T-cell (primary cell): ENCODE data around the gene UROC1. TPM values are rescaled to one million over a fixed set of nuclear protein-coding genes. Genes with fewer than 3 reads are reported as not detected.

ENCODE experiments used
- ATAC-seq, 4 experiments: fragments of 200-7000 bp in 3 of 4; fragments of 150-1000 bp in 1 of 4; cut with Tn5 transposase; replicated peaks in 1 of 4; 1 replicate in 3 of 4; 2 replicates in 1 of 4; pipeline ENCODE4 v1.10.0; 2021; ENCODE audit warnings: moderate library complexity in 3 of 4, mild to moderate bottlenecking in 2 of 4, moderate number of reproducible peaks in 1 of 4
- CTCF ChIA-PET, 2 donors: fragments of 300-600 bp; sonication (Branson Sonifier 250); formaldehyde crosslinking; loops; one replicate each; lab custom pipeline; 2022; ENCODE audit warnings: antibody characterized with exemption in 2 of 2; lab: Charles Lee
- POLR2A ChIA-PET, 2 donors: fragments of 300-600 bp; sonication (Branson Sonifier 250); formaldehyde crosslinking; loops; one replicate each; lab custom pipeline; 2022; ENCODE audit warnings: antibody characterized with exemption in 2 of 2; lab: Charles Lee
- DNase-seq, 35 experiments: peaks; one replicate each; pipeline versions ENCODE4 v3.0.0 to v3.0.0-alpha.2; 2013 to 2023
- H3K27ac ChIP-seq: one replicate; pipeline ENCODE4 v1.5.1; 2013; ENCODE audit warnings: low read length
- H3K27me3 ChIP-seq, 2 experiments: replicated peaks in 1 of 2; 1 replicate in 1 of 2; 2 replicates in 1 of 2; pipeline versions ENCODE4 v1.6.1 to v1.7.0; 2013; ENCODE audit warnings: low read length in 1 of 2, mixed read lengths in 1 of 2; ENCODE audit not compliant: control insufficient read depth in 2 of 2, insufficient read depth in 2 of 2; ENCODE audit errors: extremely low read depth in 1 of 2
- H3K36me3 ChIP-seq, 2 donors: 1 replicate in 1 of 2; 2 replicates in 1 of 2; pipeline versions ENCODE4 v1.6.1 to v1.7.0; 2013; ENCODE audit warnings: low read length in 1 of 2; ENCODE audit not compliant: control insufficient read depth in 2 of 2, insufficient read depth in 1 of 2; ENCODE audit errors: extremely low read depth in 1 of 2
- H3K4me1 ChIP-seq, 2 experiments: 1 replicate in 1 of 2; 2 replicates in 1 of 2; pipeline versions ENCODE4 v1.6.1 to v1.7.0; 2013; ENCODE audit warnings: low read length in 2 of 2, mixed read lengths in 1 of 2; ENCODE audit not compliant: insufficient read depth in 2 of 2, control insufficient read depth in 1 of 2; ENCODE audit errors: extremely low read depth in 1 of 2
- H3K4me3 ChIP-seq, 2 donors: 1 replicate in 1 of 2; 2 replicates in 1 of 2; pipeline versions ENCODE4 v1.5.1 to v1.7.0; 2013; ENCODE audit warnings: mild to moderate bottlenecking in 2 of 2, low read length in 1 of 2, moderate library complexity in 1 of 2; ENCODE audit not compliant: control insufficient read depth in 1 of 2; ENCODE audit errors: extremely low read depth in 1 of 2
- H3K9me3 ChIP-seq: 2 replicates; pipeline ENCODE4 v1.7.0; 2013
- H3K27ac Mint-ChIP-seq, 2 donors: one replicate each; pipeline ENCODE4 v1.8.0; 2020 to 2021; ENCODE audit warnings: mild to moderate bottlenecking in 2 of 2, mixed read lengths in 2 of 2
- H3K27me3 Mint-ChIP-seq, 2 donors: one replicate each; pipeline ENCODE4 v1.8.0; 2021 to 2022; ENCODE audit warnings: mixed read lengths in 2 of 2
- H3K36me3 Mint-ChIP-seq: one replicate; pipeline ENCODE4 v1.8.0; 2021; ENCODE audit warnings: mixed read lengths
- H3K4me1 Mint-ChIP-seq, 3 donors: one replicate each; pipeline ENCODE4 v1.8.0; 2020 to 2022; ENCODE audit warnings: mixed read lengths in 3 of 3, mild to moderate bottlenecking in 1 of 3
- H3K4me3 Mint-ChIP-seq, 3 donors: one replicate each; pipeline ENCODE4 v1.8.0; 2020 to 2022; ENCODE audit warnings: mild to moderate bottlenecking in 3 of 3, mixed read lengths in 3 of 3, moderate library complexity in 3 of 3
- H3K9me3 Mint-ChIP-seq, 3 donors: one replicate each; pipeline ENCODE4 v1.8.0; 2020 to 2022; ENCODE audit warnings: mixed read lengths in 3 of 3
- WGBS: methylation state at CpG from one replicate; pipeline ENCODE4 v1.1.5; 2013; ENCODE audit warnings: missing lambda C conversion rate; ENCODE audit not compliant: insufficient coverage; 5-methylcytosine and 5-hydroxymethylcytosine counted together
- total RNA-seq, 35 experiments: library from RNA in 6 of 35; stranded (reverse) in 6 of 35; fragments of 120-200 nt in 1 of 35; gene quantifications; one replicate each; pipeline versions ENCODE4 v1.2.1 to v1.2.4 and lab custom pipeline; 2013 to 2026

The UROC1 gene
- total RNA-seq, 5 donors from 2014 or later (not counting 1 experiment from before 2014, with no cell fraction given) = 0.09 TPM; not detected in 4

DNA sequence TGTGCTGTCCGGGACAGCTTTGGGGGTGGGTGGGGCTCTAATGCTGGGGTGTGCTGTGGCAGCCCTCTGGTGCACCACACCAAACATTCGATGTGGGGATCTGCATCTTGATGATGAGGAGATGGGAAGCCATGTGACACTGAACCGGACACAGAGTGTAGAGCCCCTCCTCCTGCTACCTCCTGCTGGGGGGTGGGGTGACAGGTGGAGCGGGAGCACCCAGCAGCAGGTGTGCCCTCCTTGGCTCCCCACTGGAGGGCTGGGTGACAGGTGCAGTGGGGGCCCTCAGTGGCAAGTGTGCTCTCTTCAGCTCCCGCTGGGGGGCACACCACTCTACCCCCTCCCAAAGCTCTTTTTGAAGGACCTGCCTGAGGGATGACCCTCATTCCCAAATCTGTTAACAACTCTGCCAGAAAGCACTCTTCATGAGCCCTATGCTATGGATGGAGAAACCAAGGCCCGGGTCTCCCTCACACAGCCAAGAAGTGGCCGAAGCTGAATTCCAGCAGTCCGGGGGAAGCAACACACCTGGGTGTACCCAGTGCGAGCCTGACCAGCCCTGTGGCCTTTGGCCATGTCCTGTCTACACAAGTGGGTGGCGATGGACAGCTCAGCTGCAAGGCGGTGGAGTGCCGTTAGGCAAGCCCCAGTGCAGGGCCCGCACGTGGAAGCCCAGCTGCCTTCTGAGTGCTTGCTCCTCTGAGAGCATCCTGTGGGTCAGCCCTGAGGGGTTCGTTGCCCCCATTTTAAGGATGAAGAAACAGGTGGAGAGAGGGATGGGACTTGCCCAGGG is 609 bp upstream of the UROC1 start:
- ATAC-seq (no peak), DNase-seq (no peak)
- H3K27ac ChIP-seq = no peak overlapping the region
- 85% methylated on average over 9 of the region's 15 CpGs for WGBS
- peaks cover 0 to 27% of the 10 kb centered on the region in 2 experiments for H3K27me3 ChIP-seq
- Mint-ChIP-seq H3K36me3 (no peaks in the 10 kb centered on the region), H3K4me3 (no peak overlapping the region), H3K9me3 (no peaks in the 10 kb centered on the region), H3K27me3 (peaks cover 7% of the 10 kb centered on the region in 2 donors), H3K4me1 (no peaks in the 10 kb centered on the region), H3K27ac (no peak overlapping the region)
- POLR2A ChIA-PET = no interaction called here
- CTCF ChIA-PET = no interaction called here
- no peaks in the 10 kb centered on the region for H3K9me3 ChIP-seq
- no peak overlapping the region for H3K4me3 ChIP-seq
- no peaks in the 10 kb centered on the region for H3K36me3 ChIP-seq
- no peaks in the 10 kb centered on the region for H3K4me1 ChIP-seq

DNA sequence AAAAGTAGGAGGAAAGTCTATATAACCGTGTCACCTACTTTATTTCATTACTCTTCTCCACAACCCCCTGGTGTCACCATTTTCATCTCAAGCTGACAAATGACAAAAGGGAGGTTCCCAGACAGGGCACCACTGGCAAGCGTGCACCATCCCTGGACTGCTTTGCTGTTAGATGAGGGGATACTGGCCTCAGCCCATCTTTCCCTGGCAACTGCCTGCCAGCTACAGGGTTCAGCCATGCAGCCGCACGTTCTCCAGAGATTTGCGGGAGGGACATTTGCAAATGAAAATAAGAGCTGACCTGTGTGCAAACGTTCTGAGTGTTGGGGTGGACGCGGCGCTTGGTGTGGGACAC is 660 bp downstream of the UROC1 start:
- no peaks in the 10 kb centered on the region for H3K9me3 ChIP-seq
- ChIA-PET CTCF (no interaction called here), POLR2A (no interaction called here)
- no peak for DNase-seq
- H3K36me3 ChIP-seq = no peaks in the 10 kb centered on the region
- no peaks in the 10 kb centered on the region for H3K4me1 Mint-ChIP-seq
- no peak for ATAC-seq
- no peaks in the 10 kb centered on the region for H3K36me3 Mint-ChIP-seq
- no peak overlapping the region for H3K4me3 Mint-ChIP-seq
- H3K27me3 Mint-ChIP-seq = no peaks in the 10 kb centered on the region
- no peak overlapping the region for H3K4me3 ChIP-seq
- no peak overlapping the region for H3K27ac ChIP-seq
- no peak overlapping the region for H3K27ac Mint-ChIP-seq
- no peaks in the 10 kb centered on the region for H3K4me1 ChIP-seq
- WGBS = 91% methylated on average over 7 of the region's 9 CpGs
- H3K27me3 ChIP-seq = peaks cover 0 to 18% of the 10 kb centered on the region in 2 experiments
- H3K9me3 Mint-ChIP-seq = no peaks in the 10 kb centered on the region

DNA sequence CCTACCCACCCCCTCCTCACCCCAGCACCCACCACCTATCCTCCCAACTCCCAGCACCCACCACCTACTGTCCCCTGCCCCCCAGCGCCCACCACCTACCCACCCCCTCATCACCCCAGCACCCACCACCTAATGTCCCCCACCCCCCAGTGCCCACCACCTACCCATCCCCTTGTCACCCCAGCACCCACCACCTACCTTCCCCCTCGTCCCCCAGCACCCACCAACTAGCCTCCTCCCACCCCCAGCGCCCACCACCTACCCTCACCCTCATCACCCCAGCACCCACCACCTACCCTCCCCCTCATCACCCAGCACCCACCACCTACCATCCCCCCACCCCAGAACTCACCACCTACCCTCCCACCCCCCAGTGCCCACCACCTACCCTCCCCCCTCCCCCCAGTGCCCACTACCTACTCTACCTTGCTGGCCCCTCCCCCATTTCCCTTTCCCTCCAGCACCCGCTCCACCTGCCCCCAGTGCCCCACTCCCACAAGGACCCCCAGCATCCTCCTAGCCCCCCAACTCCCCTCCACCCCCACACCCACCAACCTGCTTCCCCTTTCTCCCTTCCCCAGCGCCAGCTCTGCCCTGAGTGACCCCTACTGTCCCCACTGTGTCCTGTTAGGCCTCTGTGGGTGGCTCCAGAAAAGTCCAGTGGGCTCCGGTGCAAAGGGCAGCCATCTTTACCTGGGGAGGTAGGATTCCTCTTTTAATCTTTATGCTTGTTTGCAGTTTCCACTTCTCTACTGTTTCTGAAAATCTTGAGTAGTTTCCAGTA is 1.2 kb downstream of the UROC1 start:
- POLR2A ChIA-PET = no interaction called here
- whole genome bisulfite sequencing = 43% methylated on average over 1 of the region's 6 CpGs
- H3K9me3 ChIP-seq = no peaks in the 10 kb centered on the region

DNA sequence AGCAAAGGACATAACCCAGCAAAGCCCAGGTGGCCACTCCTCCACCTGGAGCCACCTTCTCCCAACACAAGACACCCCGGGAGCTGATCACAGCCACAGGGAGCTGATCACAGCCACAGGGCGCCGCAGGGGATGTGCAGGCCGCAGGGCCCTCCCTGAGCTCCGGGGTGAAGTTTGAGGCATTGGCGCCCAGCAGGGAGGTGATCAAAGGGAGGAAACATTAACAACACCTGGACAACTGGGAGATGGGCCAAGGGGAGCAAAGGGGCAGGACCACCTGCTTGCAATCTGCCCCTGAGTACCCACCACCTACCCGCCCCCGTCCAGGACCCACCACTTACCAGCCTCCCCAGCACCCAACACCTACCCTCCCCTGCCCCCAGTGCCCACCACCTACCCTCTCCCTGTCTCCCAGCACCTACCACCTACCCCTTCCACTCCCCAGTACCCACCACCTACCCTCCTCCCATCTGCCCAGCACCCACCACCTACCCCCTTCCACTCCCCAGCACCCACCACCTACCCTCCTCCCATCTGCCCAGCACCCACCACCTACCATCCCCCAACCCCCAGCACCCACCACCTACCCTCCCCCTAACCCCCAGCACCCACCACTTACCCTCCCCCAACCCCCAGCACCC is 2.4 kb downstream of the UROC1 start:
- no peak overlapping the region for H3K4me3 ChIP-seq
- no peaks in the 10 kb centered on the region for H3K27me3 Mint-ChIP-seq

More for the DNA sequence above, 1.2 kb downstream of the UROC1 start:
- Histone ChIP-seq H3K4me3 (no peak overlapping the region), H3K27me3 (peaks cover 0 to 18% of the 10 kb centered on the region in 2 experiments), H3K4me1 (no peaks in the 10 kb centered on the region), H3K27ac (no peak overlapping the region), H3K36me3 (no peaks in the 10 kb centered on the region)
- H3K36me3 Mint-ChIP-seq = no peaks in the 10 kb centered on the region
- H3K4me3 Mint-ChIP-seq = no peak overlapping the region
- DNase-seq = no peak
- ATAC-seq = no peak
- H3K27ac Mint-ChIP-seq = no peak overlapping the region
- H3K9me3 Mint-ChIP-seq = no peaks in the 10 kb centered on the region
- CTCF ChIA-PET = no interaction called here
- H3K4me1 Mint-ChIP-seq = no peaks in the 10 kb centered on the region
- H3K27me3 Mint-ChIP-seq = no peaks in the 10 kb centered on the region

GRCh38 chr3:126514161-126514560 is 3.4 kb downstream of the UROC1 start:
- CTCF ChIA-PET = interaction anchor here in 1 of 2 donors (0.8 kb wide), 1 partner anchor 446 kb away, joined by 3 read pairs; no protein-coding TSS in a partner anchor
- Histone ChIP-seq H3K9me3 (no peaks in the 10 kb centered on the region), H3K4me1 (no peaks in the 10 kb centered on the region), H3K36me3 (no peaks in the 10 kb centered on the region), H3K27ac (no peak overlapping the region), H3K4me3 (no peak overlapping the region), H3K27me3 (peaks cover 0 to 15% of the 10 kb centered on the region in 2 experiments)
- Mint-ChIP-seq H3K9me3 (no peaks in the 10 kb centered on the region), H3K36me3 (no peaks in the 10 kb centered on the region), H3K27me3 (no peaks in the 10 kb centered on the region), H3K27ac (no peak overlapping the region), H3K4me3 (no peak overlapping the region), H3K4me1 (no peaks in the 10 kb centered on the region)
- POLR2A ChIA-PET = no interaction called here
- DNase-seq = no peak
- ATAC-seq = no peak
- 92% methylated on average over 7 of the region's 11 CpGs for WGBS

More for the DNA sequence above, 2.4 kb downstream of the UROC1 start:
- no peaks in the 10 kb centered on the region for H3K4me1 ChIP-seq
- Mint-ChIP-seq H3K9me3 (no peaks in the 10 kb centered on the region), H3K4me1 (no peaks in the 10 kb centered on the region), H3K36me3 (no peaks in the 10 kb centered on the region), H3K4me3 (no peak overlapping the region), H3K27ac (no peak overlapping the region)
- ChIA-PET CTCF (no interaction called here), POLR2A (no interaction called here)
- H3K27ac ChIP-seq = no peak overlapping the region
- peaks cover 0 to 15% of the 10 kb centered on the region in 2 experiments for H3K27me3 ChIP-seq
- ATAC-seq = no peak
- no peaks in the 10 kb centered on the region for H3K9me3 ChIP-seq
- no peak for DNase-seq
- no peaks in the 10 kb centered on the region for H3K36me3 ChIP-seq
- 72% methylated on average over 2 of the region's 8 CpGs for WGBS

DNA sequence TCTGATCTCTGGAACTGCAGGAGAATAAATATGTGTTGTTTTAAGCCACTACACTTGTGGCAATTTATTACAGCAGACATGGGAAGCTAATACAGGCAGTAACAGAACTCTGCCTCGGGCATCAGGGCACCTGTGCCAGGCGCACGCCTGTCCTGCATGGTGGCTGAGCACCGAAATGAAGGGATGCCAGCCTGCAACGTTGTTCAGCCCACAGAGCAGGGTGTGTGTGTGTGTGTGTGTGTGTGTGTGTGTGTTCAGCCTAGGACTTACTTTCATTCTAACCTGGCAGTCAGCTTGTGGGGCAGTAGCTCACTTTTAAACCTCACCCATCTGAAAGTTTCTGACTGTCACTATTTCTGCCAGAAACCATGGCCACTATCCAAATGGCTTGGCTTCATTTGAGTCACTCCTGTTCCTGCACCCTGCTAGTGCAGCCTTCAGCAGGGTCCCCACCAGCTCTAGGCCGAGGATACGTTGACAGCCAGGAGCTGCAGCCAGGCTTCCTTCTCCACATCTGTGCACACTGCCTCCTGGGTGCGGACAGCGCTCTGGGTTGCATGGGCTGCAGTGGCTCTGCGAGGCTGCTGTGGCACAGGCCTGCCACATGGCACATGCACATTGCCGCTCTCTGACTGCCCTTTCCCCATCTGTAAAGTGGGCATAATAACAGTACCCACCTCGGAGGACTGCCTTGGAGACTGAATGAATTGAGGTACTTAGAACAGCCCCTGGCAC is 4.5 kb downstream of the UROC1 start:
- no peak overlapping the region for H3K27ac Mint-ChIP-seq
- no peak for ATAC-seq
- no peaks in the 10 kb centered on the region for H3K36me3 Mint-ChIP-seq
- no peak for DNase-seq
- H3K9me3 ChIP-seq = no peaks in the 10 kb centered on the region
- H3K4me1 ChIP-seq = no peaks in the 10 kb centered on the region
- H3K4me3 Mint-ChIP-seq = no peak overlapping the region
- CTCF ChIA-PET = interaction anchor here in 1 of 2 donors (0.7 kb wide), 1 partner anchor 121 kb away, joined by 3 read pairs; no protein-coding TSS in a partner anchor
- no peaks in the 10 kb centered on the region for H3K36me3 ChIP-seq
- H3K4me1 Mint-ChIP-seq = no peaks in the 10 kb centered on the region
- no peaks in the 10 kb centered on the region for H3K27me3 Mint-ChIP-seq
- no peak overlapping the region for H3K4me3 ChIP-seq
- H3K9me3 Mint-ChIP-seq = no peaks in the 10 kb centered on the region
- POLR2A ChIA-PET = interaction anchor here in 1 of 2 donors (0.6 kb wide), 1 partner anchor 34 kb away, joined by 3 read pairs; no protein-coding TSS in a partner anchor
- 78% methylated on average over 10 of the region's 12 CpGs for WGBS
- H3K27me3 ChIP-seq = peaks cover 0 to 8% of the 10 kb centered on the region in 2 experiments
- H3K27ac ChIP-seq = no peak overlapping the region
